Fibroblast of villous mesenchyme (primary cell): ENCODE data around the gene AK8. TPM values are rescaled to one million over a fixed set of nuclear protein-coding genes. Genes with fewer than 3 reads are reported as not detected.

Experiments
- DNase-seq: peaks from one replicate; pipeline ENCODE4 v3.0.0-alpha.2; 2010; ENCODE audit warnings: low read depth
- H3K4me3 ChIP-seq: 2 replicates; pipeline ENCODE4 v1.5.1; 2011; ENCODE audit warnings: low read depth, mild to moderate bottlenecking, low read length
- CTCF ChIP-seq: IDR thresholded peaks from 2 replicates; pipeline ENCODE4 v1.5.1; 2012; ENCODE audit warnings: low read depth, mild to moderate bottlenecking, low read length; ENCODE audit not compliant: insufficient read depth
- total RNA-seq: library from RNA; depleted of rRNA; stranded (reverse); fragments of >200 nt; gene quantifications from 2 replicates; pipeline ENCODE4 v1.2.3, GENCODE V29; 2012

AK8 gene
- total RNA-seq, 1 donor, result not detected

- DNase-seq, result no peak
- TF ChIP-seq CTCF, result no peak
Observed at GRCh38 chr9:132888151-132888550, 10.1 kb upstream of the AK8 start.

DNA sequence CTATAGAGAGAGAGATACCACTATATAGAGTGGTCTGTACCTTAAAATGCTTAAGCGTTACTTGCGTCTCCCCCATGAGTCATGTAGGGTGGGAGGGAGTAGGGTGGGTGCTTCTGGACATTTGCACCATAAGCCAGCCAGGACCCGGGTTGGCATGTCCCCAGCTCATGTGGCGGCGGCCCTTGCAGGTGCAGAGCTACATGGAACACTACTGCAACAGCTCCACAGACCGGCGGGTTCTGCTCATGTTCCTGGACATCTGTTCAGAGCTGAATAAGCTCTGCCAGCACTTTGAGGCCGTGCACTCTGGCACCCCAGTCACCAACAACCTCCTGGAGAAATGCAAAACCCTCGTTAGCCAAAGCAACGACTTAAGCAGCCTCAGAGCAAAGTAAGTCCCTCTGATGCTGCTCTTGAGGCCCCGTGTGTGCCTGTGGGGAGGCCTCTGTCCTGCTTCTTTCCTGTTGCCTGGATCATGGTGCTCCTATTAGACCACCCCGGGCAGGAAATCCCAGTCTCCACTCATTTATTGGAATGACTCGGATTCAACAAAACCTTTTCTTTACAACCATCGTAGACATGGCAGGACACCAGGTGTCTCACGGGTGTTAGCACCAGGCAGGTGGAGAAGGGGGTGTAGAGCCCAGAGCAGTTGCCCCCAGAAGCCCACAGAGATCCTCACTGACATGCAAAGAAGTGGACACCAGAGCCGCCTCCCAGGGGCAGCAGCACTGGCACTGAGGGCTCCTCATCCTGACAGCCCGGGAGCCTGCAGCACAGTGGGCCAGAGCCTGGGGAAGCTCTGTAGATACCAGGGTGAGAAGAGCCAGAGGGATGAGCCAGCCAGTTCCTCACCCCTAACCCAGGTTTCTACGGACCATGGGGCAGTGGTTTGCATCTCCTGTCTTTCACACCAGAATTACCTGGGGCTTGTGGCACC is 9.4 kb upstream of the AK8 start:
- no peak for DNase-seq
- TF ChIP-seq CTCF, result no peak
- no peak overlapping the region for H3K4me3 ChIP-seq

More at GRCh38 chr9:132888151-132888550, 10.1 kb upstream of the AK8 start:
- no peak overlapping the region for H3K4me3 ChIP-seq

GRCh38 chr9:132886334-132886725 is 8.2 kb upstream of the AK8 start:
- no peak for TF ChIP-seq CTCF
- H3K4me3 ChIP-seq, result no peak overlapping the region
- DNase-seq, result no peak

DNA sequence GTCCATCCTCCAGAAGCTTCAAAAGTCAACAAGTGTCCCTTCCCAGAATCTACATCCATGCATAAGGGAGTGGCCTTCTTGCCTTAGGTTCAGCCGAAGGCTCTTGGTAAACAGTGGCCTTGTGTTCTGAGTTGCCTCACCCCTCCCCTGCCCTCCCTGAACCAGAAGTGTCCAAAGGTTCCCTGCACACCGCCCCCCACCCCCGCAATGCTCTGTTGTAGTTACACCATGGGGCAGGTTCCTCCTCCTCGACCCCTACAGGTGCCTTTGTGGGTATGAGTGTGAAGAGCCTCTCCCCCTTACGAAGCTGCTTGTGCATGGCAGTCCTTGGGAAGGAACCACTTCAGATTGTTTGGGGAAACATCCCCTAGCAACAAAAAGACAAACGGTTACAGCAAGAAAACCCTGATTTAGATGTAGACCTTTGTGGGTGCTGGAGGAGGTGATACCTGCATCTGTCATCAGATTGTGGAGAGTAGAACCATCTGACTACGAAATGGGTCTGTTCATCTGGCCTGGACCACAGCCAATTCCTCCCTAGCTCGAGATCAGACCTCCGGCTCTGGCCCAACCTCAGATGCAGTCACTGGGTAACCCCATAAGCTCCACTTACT is 7.7 kb upstream of the AK8 start:
- no peak for DNase-seq
- H3K4me3 ChIP-seq, result no peak overlapping the region
- no peak for TF ChIP-seq CTCF

DNA sequence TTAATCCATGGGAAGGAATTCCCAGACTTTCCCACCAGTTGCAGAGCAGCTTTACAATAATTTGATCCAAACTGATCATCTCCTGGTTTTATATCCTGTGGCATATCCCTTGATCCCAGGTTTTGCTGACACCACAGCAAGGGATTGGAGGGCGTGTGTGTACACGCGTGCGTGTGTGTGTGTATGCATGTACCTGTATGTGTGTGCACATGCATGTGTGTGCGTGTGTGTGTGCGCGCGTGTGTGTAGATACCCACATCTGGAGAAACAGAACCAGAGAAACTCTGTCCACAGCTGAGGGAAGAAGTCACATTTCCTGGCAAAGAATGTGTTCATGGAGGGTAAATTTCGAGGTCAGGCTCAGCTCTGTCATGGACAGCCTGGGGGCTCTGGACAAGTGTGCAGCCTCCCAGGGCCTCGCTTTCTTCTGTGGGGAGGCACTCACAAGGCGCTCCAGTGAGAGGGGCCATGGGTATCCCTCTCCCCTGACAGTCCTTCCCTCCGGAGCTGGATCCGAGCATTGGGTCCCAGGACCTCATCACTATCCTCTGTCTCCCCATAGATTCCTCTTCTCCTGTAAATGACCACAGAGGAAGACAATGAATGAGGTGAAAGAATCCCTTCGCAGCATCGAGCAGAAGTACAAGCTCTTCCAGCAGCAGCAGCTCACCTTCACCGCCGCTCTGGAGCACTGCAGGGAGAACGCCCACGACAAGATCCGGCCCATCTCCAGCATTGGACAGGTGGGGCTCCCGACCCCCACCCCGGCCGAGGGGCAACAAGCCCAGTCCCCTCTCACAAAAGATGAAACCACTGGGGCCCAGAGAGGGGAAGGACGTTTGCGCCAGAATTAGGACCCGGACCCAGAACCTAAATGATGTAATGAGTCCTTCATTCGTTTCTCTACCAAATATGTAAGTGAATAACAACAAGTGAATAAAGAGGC is 5.5 kb upstream of the AK8 start:
- DNase-seq, result no peak
- TF ChIP-seq CTCF, result no peak
- no peak overlapping the region for H3K4me3 ChIP-seq

DNA sequence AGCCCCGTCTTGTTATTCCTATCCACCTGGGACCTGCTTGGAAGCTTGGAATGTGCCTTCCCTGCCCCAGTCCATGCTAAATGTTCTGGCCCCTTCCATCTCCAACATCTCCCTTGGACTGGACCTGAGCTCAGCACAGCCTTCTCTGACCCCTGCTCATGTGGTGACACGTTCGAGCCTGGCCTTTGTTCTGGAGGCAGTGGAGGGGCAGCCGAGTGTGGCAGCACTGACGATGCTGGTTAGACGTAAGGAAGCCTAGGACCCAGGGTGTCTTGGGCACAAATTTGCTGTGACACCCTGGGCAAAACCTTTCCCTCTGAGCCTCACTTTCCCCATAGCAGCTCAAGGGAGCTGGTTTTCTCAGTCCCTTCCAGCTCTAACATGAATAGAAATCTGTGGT is 4.5 kb upstream of the AK8 start:
- no peak overlapping the region for H3K4me3 ChIP-seq
- no peak for DNase-seq
- TF ChIP-seq CTCF, result no peak
